GM12865 (cell line): ENCODE data around the gene DPP4.

Experiments
- DNase-seq: peaks from one replicate; pipeline ENCODE4 v3.0.0; 2010; ENCODE audit warnings: low read depth
- H3K4me3 ChIP-seq: 2 replicates; pipeline ENCODE4 v1.5.1; 2011; ENCODE audit warnings: mild to moderate bottlenecking, low read depth, low read length, control low read depth
- CTCF ChIP-seq: IDR thresholded peaks from 2 replicates; pipeline ENCODE4 v1.5.1; 2011; ENCODE audit warnings: low read length, control low read depth, low read depth, inconsistent platforms; ENCODE audit not compliant: insufficient read depth; ENCODE audit errors: missing control alignments

Gene DPP4

DNA sequence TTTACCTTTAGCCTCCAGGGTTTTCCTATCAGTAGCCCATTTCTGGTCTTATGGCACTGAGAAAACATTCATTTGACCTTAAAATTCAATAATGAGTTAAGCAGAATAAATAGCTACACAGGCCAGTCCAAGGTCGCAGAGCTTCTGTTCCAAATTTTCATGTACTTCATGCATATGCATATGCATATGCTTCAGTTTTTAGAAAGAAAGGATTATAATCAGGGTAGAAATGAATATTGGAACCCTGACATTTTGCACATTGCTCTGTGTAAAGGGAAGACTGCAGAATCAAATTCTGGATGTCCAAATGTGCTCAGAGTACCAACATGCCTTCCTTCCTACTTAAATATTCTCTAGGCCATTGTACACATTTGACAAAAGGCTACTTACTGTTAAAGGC lies 104.9 kb downstream of the DPP4 start:
- no peak overlapping the region for H3K4me3 ChIP-seq
- no peak for DNase-seq
- no peak for TF ChIP-seq CTCF

- no peak for DNase-seq
- H3K4me3 ChIP-seq, result no peak overlapping the region
- no peak for TF ChIP-seq CTCF
Measured at GRCh38 chr2:161965994-161966393, 108.0 kb downstream of the DPP4 start.

DNA sequence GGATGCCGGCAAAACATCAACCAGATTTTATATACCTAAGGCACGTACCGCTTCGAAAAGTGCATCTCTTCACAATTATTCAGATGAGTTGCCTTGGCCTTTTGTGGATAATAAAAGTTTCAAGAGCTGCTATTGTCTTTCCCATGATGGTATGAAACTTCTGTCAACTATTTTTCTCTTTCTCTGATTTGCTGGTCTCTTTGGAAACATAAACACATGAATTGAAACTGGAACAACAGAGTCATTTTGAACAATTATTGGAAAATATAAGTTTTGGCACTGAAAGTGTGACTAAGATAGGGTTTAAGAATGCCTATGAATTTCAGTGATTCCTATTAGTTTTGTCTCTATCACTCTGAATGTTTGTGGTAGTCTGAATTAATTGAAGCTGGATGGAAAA lies 109.9 kb downstream of the DPP4 start:
- no peak overlapping the region for H3K4me3 ChIP-seq
- no peak for TF ChIP-seq CTCF
- DNase-seq, result no peak

GRCh38 chr2:161962160-161962559 lies 111.9 kb downstream of the DPP4 start:
- no peak overlapping the region for H3K4me3 ChIP-seq
- DNase-seq, result no peak
- TF ChIP-seq CTCF, result no peak

- DNase-seq, result no peak
- no peak for TF ChIP-seq CTCF
- no peak overlapping the region for H3K4me3 ChIP-seq
Measured at GRCh38 chr2:161961061-161961460, 113.0 kb downstream of the DPP4 start.

- no peak for TF ChIP-seq CTCF
- DNase-seq, result no peak
Measured at GRCh38 chr2:161956738-161957137, 117.3 kb downstream of the DPP4 start.

DNA sequence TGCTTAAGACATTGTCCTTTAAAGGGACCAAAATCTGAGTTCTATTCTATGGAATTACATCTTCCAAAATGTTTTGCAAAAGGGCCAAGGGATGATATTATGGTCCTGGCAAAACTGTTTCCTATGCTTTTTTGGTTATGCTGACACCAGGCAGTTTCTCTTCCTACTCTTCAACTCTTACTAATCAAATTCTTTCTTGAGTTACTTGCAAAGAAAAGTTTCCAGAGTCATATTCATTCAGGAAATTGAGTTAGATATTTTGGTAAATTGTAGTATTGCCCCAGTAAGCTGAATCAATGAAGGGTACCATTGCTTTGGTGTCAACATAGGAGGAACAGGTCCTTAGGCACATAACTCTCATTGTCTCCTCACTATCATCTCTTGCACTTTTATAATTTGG lies 118.8 kb downstream of the DPP4 start:
- TF ChIP-seq CTCF, result no peak
- H3K4me3 ChIP-seq, result no peak overlapping the region
- no peak for DNase-seq

More at GRCh38 chr2:161956738-161957137, 117.3 kb downstream of the DPP4 start:
- H3K4me3 ChIP-seq, result no peak overlapping the region
